Renal pelvis (tissue), 4 donors: ENCODE results near the gene TAGAP. TPM values are rescaled to one million over a fixed set of nuclear protein-coding genes. Genes with fewer than 3 reads are reported as not detected.

Experiments
- DNase-seq: peaks from one replicate; pipeline ENCODE4 v3.0.0-alpha.2; 2013
- polyA plus RNA-seq, 3 donors: library from polyadenylated mRNA; unstranded; fragments of 120-200 nt; gene quantifications; one replicate each; pipeline ENCODE4 v1.2.1, GENCODE V29; 2013; ENCODE audit not compliant: insufficient read length in 3 of 3

The TAGAP gene
- polyA plus RNA-seq, 3 donors, result 0.58 to 0.71 (median 0.64) TPM

DNA sequence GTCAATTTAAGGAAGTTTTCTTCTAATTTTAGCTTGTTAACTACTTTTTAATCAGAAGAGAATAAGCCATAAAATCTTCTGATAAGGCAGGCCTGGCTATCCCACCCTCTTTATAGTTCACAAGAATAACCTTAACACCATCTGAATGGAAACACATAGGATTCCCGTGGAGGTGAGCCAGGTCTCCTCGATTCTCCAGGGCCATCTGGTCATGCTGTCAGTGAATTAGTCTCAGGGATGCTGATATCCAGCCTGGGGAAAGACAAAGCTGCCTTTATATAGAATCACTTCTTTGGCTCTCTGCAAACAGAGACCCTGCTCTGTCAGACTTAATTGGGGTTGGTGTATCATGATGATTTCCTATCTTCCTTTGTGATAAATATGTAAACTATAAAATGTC, 30.1 kb upstream of the TAGAP start:
- DNase-seq, result no peak

DNA sequence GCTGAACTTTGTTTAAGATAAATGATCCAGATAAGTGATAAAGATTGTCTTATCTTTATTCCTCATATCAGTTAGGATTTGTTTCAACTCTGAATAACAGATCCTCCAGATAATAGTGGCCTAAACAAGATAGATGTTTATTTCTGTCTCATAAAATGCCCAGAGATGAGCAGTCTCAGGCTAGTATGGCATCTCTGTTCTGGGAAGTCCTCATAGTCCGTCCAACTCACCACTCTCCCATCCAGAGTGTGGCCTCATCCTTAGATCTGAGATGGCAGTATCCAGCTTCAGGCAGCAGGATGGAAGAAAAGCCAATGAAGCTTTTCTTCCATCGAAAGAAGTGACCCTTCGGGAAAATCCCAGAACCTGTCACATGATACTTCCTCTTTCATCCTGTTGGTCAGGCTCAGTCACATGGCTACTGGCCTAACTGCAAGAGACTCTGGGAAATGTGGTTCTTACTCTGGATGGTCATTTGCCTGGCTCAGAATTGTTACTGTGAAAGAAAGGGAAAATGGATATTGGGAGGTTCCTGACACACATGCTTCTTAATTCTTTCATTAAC, 29.4 kb upstream of the TAGAP start:
- peak; percentile 34 for DNase-seq

DNA sequence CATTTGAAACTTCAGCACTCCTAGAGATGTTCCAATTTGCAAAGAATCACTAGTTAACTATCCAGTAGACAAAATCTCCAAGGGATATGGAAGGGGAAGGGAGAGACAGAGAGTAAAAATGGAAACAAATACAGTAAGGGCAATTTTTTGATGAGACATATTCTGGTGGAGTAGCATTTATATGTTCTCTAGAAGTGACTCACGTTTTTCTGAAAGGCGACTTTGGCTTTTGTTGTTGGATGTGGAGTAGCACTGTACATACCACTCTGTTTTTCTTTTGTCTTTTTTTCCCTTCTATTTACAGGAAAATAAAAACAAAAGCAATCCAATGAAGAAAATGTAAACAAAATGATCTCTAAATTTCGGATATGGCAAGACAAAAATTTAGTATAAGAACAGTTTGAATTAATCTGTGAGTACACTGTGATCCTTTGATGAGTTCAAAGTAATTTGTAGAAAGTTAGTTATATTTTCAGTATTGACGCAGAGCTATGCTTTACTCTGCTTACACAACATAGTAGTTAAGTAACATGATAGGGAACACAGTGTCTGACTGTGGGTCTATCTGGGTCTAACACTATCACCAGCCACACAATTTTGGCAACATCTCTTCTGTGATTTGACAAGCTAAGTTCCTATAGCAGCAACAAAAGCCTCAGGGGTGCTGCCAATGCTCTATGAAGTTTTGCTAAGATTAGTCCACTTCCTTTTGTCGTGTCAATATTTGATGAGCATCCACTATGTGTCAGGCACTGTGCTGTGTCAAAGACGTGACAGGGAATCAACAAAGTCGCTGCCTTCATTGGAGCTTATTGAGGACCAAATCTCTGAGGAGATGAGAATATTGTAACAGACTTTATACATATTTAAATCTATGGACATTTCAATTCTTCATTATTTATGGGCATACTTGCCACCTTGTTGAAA, 27.3 kb upstream of the TAGAP start:
- no peak for DNase-seq

DNA sequence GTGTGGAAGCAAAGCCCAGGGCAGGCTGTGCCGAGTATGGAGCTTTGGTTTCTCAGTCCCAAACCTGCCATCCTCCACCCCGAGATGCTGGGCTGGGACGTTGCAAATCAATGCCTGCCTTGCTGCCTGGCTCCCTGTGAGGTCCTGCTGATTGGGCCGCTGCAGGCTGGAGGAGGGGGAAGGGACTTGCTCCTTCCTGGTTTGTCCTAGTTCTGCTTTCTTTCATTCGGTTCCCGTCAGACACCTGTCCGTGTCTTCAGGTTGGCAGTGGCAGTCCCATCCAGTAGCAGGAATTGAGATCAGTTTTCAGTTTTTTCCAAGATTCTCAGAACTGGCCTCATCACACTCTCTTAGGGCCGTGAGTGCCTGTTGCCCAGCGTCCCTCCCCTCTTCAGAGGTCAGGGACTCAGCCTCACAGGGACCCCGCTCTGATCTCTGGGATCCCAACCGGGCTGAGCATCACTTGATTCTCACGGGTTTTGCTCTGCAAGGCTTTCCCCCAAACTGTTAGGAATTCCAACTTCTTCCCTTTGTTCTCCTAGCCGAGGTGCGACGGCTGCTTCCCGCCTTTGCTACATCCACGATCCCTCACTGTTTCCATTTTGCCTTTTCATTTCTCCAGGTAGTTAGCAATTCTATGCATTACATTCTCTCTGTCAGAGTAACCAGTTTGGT, 24.2 kb upstream of the TAGAP start:
- DNase-seq, result no peak

DNA sequence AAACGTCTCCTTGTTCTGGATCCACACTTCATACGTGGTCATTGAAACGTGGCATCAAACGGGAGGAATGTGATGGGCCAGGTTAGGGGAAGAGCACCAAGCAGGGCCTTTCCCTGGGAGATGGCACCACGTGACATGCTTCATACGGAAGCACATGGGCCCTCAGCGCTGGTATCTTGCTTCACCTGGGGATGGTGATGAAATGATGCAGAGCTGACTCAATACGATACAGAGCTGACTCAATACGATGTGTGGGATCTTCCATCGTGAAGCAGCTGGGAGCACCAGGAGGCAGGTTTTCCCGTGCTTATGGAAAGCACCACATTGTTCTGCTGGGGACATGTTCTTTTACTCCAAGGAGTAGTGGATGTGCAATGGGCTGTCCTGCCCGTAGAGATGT, 22.5 kb upstream of the TAGAP start:
- no peak for DNase-seq

DNA sequence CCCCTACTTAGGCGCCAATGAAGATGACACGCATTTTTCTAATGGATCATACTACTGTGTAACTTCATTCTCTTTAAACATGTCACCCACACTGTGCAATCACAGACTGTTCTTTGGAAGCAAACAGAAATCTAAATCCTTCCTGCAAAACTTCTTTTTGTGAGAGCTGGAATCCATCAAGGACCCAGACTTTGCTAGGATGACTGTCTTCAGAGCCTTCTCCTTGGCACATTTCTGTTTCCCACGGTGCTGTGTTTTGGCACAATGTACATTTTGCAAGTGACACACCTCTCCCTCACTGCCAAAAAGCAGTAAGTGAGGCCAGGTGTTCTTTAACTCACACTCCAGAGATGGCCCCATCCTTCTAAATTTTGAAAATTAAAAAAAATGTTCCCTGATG, 21.7 kb upstream of the TAGAP start:
- DNase-seq, result no peak

DNA sequence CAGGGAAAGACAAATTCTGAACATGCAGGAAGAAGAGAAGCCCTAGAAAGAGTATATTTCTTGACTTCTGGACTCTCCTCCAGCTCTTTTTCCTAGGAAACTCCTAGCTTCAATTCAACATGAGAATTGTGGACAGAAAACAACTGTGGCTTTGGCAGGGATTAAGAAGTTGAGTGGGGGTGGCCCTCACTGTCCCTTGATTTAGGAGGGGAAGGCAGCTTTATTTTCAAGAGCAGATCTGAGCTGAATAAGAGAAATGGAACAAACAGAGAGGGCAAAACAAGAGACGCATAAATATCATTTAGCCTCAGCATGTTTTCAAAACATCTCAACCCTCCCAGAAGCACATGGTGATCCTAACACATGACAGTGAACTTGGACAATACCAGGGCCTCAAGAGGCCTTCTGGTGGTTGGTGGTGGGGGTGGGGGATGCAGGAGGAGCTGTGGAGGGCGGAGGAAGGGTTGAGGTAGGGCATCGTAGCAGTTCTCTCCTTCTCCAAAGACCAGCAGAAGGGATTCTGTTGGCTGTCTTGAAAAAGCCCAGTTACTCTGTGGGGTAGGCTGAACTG, 21.1 kb upstream of the TAGAP start:
- DNase-seq, result peak; percentile 77

DNA sequence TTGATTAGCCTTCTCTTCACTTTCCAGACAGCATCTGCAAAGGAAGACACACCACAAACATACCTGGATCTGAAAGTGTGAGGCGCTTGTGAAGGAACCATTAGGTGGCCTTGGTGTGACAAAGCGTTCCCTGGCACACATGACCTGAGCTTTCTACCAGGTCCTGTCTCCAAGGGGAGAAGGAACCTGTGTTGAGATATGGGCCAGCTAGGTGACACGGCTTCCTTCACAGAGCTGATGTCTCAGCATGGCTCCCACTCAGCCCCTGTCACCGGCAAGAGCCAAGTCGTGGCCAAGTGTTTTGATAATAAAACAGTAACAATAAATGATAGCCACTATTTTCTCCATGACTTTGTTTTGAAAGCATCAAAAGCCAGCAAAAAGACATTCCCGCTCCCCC, 20.3 kb upstream of the TAGAP start:
- DNase-seq, result no peak

DNA sequence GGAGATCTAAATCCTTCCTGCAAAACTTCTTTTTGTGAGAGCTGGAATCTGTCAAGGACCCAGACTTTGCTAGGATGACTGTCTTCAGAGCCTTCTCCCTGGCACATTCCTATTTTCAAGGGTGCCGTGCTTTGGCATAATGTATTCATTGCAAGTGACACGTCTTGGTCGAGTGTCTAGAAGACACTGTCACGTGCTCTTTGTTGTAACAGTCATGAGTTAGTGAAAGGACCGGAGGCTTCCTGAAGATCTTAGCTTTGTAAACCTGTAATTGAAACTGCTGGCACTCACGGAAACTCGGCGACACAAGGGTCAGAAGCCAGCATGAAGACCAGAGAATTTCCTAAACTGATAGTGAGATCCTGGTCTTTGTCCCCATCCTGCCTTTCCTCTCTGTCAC, 19.7 kb upstream of the TAGAP start:
- no peak for DNase-seq

DNA sequence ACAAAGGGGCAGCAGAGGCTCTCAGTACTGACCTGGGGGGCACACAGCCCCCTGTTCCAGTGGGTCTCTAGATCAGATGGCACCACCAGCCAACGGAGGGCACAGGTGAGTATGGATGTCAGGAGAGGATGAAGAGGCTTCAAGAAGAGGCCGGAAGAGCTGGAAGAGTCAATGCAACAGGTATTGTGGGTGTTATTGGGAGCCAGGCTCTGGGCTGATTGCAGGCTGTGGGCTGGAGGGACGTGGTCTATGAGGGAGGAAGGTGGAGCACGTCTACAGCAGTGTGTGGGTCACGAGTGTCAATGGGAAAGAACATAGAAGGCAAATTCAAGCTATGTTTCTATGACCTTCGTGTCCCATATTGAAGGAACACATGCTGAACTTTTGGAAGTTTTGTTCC, 18.8 kb upstream of the TAGAP start:
- no peak for DNase-seq

DNA sequence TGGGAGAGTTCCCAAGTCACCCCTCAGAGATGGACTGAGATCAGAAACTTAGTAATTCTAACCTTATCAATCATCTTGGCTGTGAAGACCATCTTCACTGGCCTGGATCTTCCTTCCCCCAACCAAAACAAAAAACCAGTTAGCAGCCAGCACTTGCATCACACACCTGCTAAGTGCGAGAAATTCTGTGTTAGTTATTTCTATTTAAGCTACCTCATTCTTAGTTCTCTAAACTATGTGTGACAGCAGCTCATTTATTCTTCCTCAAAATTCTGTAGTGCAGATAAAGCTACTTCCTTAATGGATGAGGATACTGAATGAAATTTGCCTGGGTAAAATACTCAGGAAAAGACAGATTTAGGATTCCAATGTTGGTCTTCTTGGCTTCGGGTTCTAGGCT, 18.2 kb upstream of the TAGAP start:
- DNase-seq, result no peak

DNA sequence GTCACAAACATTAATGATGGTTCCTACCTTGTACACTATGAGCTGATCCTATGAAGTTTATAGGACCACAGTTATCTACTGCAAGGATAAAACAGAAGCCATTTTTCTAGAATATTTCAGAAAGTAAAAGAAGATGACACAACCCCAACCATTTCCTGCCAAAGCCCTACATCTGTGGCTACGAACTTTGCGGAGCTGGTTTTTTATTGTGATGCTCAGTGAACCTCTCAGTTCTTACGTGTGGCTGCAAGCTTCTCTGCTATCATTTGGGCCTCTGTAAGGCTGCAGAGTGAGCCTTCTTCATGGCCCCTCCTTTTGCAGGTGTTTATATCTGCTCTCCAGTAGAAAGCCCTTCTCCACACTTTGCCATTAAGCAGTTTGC, 17.8 kb upstream of the TAGAP start:
- no peak for DNase-seq

DNA sequence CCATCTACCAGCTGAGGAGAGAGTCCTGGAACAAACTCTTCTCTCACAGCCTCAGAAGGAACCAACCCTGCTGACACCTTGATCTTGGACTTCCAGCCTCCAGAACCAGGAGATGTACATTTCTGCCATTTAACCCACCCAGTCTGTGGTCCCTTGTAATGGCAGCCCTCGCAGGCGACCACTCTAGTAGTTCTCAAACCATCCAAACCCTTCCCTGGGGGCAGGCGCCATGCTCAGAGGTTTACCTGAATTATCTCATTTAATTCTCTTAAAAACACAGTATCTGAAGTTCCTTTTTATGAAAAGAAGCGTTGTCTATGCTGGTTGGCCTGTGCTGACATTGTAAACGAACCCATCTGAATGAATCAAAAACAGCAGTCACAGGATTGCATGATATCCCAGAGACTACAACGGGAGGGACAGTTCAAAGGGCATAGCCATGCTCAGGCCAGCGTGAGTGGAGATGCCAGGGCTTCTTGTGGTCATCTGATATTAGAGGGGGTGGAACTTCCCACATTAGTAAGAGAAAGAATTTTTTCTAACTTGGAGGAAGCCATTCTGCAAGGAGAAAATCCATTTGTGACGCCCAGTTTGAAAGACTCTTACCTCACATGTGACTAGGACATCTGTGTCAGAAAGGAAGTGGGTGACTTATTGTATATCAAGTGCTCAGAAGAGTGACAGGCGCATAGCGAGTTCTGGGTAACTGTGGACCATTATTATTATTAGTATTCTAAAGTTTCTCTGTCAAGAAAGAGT, 17.2 kb upstream of the TAGAP start:
- no peak for DNase-seq

DNA sequence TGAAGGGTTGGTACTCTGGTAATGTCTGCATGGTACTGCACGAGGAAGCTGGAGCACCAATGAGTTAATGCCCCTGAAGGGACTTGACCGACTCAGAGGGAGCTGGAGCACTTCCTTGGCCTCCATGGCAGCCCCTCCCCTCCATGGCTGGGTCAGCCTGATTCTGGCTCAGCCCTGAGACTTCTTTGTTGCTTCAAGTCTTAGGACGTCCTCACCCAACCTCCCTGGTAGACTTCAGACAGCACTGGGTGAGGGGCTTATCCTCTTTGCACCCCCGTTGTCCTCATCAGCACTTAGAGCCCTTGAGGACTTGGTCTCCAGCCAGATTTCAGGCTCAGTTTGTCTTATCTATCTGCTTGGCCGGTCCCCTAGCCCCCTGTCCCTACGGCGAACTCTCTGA, 16.4 kb upstream of the TAGAP start:
- no peak for DNase-seq

DNA sequence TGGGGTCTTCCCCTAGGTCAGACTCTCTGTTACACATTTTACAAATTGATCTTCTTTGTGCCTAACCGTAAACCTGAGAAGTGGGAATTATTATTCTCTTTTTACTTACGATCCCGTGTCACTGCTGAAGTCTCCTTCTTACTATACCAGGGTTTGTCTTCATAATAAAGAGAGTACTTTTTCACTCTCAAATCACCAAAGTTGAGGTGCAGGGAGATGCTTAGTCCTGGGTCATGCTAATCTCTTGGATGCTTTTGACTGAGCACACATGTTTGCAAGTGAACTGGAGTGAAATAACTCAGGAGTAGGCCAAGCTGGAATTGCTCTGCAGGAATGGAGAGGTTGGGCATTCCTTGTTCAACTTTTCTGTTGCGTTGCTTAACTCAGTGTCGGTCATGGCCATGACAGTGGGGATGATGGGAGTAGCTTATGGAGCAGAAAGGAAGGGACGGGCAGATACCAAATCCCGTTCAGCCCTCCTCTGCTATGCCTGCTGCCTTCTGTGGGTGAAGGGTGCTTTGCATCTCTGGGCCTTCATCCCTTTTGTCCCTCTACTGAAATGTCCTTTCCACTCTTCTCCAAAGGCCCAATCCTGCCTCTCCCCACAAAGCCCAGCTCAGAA, 15.2 kb upstream of the TAGAP start:
- DNase-seq, result no peak

DNA sequence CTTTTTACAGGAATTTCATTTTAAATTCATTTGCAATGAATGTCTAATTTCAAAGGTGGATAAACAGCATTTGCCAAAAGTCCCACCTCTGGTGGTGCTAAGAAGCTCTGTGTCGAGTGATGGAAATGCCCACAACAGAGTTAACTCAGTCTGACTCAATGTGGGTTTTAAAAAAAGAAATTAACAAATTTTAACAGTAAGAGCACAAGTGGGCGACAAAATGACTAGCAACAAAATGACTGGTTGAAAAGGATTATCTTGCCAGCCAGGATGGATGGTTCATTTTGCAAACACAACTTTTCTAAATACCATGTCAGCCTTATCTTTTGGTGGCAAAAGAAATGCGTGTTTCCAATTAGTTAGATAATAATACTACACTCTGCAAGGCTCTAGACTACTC, 14.3 kb upstream of the TAGAP start:
- DNase-seq, result no peak

DNA sequence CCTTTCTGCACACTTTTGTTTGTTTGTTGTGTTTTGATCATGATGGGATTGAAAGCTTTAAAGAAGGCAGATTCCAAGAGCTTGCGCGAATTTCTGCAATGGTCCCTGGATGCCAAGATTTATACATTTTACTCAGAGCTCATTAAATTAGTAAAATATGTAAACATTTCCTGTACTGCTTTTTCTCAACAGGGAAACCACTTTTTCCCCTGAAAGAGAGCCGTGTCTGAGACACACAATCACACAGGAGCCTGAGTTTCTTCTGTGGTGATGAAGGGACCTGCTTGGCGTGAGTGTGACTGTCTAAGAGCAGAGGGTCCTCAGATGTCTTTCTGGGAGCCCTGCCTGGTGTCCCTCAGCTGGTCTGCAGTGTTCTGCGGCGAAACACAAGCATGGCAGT, 12.1 kb upstream of the TAGAP start:
- DNase-seq, result no peak

DNA sequence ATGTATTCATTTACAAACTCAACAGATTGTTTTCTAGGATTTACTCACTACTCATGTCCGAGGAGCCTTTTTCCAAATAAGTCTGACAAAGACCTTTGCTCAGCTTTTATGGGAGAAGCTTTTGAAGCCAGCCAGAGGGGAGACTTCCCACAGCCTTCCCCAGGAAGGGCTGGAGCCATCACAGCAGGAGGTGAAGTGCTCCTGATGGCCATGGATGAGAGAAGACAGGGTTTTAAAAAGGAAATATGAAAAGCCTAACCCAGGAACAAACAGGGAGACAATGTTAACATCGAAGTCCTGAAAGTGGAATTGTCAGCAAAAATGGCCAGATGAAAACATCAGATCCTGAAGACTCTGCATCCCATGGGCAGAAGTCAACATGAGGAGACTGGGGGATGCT, 11.6 kb upstream of the TAGAP start:
- no peak for DNase-seq

DNA sequence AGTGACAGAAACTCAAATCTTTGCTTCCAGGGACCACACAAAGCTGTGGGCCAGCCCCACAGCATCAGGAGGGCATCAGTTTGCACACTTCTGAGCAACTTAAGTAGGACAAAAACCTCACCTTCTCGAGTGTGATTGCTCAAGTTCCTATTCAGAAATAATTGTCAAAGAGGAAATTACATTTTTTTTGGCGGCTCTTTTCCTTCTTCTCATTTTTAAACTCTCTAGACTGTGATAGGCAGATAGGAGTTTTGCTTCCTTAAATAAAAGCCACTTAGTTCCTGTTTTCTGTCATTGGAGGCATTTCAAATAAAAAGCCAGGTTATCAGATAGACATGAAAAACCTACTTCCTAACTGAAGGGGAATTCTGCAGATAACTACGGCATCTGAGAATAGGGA, 11.2 kb upstream of the TAGAP start:
- DNase-seq, result no peak

DNA sequence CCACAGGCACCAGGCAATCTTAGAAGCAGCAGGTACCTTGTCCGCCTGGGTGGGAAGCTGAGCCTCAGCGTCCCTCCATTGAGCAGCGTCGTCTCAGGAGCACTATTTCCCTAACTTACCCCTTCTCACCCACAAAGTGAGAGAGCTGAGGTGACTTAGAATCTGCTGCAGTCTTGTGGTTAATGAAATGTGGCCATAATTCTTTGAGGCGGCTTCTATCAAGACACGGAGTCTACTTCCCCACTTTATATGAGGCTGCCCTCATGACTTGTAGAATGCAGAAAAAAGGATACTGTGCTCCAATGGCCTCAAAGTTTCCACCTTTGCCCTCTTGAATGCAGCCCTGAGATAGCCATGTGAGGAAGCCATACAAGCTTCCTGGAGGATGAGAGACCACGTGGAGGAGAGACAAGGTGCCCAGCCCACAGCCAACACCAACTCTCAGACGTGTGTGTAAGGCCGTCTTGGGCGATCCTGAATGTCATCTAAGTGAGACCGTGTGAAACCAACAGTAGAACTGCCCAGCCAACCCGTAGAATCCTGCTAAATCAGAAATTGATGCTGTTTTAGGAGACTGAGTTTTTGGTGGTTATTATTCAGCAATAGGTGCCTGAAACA, 9.1 kb upstream of the TAGAP start:
- no peak for DNase-seq

DNA sequence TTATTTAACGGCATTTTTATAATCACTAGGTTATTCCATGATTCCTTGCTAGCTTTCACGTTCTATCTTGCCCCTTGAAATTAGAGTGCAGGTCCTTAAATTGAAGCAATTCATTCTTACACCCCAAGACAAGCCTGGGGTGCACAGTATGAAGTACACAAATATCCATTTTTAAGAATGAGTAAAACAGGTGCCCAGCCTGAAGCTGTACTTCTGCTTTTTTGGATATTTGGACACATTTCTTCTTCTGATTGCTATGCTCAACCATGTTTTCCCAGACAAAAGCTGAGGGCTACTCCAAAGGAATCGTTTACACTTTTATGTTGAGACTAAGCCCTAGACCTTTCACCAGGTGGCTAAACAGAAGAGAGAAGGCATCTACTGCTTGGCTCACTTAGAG, 7.9 kb upstream of the TAGAP start:
- DNase-seq, result no peak
